Measurements from ENCODE around the gene FLAD1. TPM values are rescaled to one million over a fixed set of nuclear protein-coding genes. Genes with fewer than 3 reads are reported as not detected.

The FLAD1 gene
- total and polyA plus RNA-seq, 2 of the 8 experiments (the other 6 are each of a cell fraction or from before 2014, with no cell fraction given), result 104 to 143 TPM

DNA sequence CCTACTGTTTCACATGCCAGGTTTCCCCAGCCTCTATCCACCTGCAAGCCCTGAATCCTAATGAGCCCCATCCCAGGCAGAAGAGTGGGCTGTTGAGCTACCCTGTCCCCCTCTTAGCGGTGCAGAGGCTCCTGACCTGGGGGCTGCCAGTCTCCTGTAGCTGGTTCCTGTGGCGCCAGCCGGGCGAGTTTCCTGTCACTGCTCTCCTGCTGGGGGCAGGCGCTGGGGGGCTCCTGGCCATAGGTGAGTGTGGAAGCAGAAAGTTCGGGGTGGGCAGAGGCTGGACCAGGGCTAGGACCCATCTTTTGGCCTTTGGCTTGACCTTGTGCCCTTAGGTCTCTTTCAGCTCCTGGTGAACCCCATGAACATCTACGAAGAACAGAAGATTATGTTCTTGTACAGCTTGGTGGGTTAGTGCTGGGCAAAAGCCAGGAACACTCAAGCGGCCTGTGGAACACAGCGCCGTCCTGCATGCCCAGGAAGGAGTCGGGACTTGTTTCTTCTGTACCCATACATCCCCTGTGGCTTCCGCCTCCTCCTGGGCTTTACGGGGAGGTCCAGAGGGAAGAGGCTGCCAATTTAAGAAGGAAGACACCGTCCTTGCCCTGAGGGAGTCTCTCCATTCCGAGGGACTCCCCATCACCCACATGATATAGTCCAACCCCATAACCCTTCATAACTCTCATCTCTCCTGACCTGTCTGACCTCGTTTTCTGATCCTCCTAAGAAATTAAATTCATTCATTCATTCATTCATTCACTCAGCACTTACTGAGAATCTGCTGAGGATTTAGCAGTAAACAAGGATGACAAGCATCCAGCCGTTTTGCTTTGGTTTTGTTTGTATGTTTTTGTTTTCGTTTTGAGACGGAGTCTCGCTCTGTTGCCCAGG, 51.4 kb downstream of the FLAD1 start:
- Histone ChIP-seq H3K4ac (replicated peaks; ENCODE audit: insufficient read length, low read depth, low read length) (no peak overlapping the region), H2BK20ac (ENCODE audit: low read length) (no peak overlapping the region), H3K4me2 (ENCODE audit: insufficient read depth in 1 of 2, low read depth in 2 of 2, low read length in 2 of 2) (no peak overlapping the region), H3K27ac (ENCODE audit: low read depth, low read length) (no peak overlapping the region), H3K9me3 (ENCODE audit: insufficient read depth in 2 of 2, low read depth in 1 of 2, low read length in 1 of 2) (no peaks in the 10 kb centered on the region), H3K36me3 (ENCODE audit: control insufficient read depth in 2 of 4, insufficient read depth in 4 of 4, low read length in 3 of 4) (no peaks in the 10 kb centered on the region), H3K9ac (replicated peaks in 1 of 4; ENCODE audit: extremely low read depth in 1 of 4, low read depth in 3 of 4, low read length in 3 of 4) (no peak overlapping the region), H4K91ac (replicated peaks; ENCODE audit: insufficient read length, low read length) (no peak overlapping the region), H2BK12ac (ENCODE audit: low read depth, low read length) (no peak overlapping the region), H3K23me2 (ENCODE audit: low read depth, low read length) (no peaks in the 10 kb centered on the region), H3K79me2 (ENCODE audit: control insufficient read depth in 1 of 2, insufficient read depth in 2 of 2, low read length in 2 of 2) (no peaks in the 10 kb centered on the region), H3K56ac (replicated peaks; ENCODE audit: insufficient read length, low read depth, low read length) (no peak overlapping the region), H4K5ac (ENCODE audit: insufficient read length, low read depth, low read length) (no peak overlapping the region), H2BK15ac (ENCODE audit: low read length) (no peak overlapping the region), H3K23ac (ENCODE audit: insufficient read length) (no peak overlapping the region), H4K8ac (ENCODE audit: extremely low read depth, insufficient read depth, low read length) (no peak overlapping the region), H3K79me1 (ENCODE audit: low read depth, low read length) (no peaks in the 10 kb centered on the region), H3K27me3 (replicated peaks in 1 of 4; ENCODE audit: control insufficient read depth in 3 of 4, extremely low read depth in 1 of 4, insufficient read depth in 3 of 4, low read length in 3 of 4) (peaks cover 0 to 2% (median 0%) of the 10 kb centered on the region in 4 experiments; a peak in 2 of 7 replicates), H3K4me1 (replicated peaks in 1 of 4; ENCODE audit: control insufficient read depth in 3 of 4, insufficient read depth in 4 of 4, low read length in 3 of 4) (no peaks in the 10 kb centered on the region; a peak in 1 of 7 replicates), H2BK5ac (ENCODE audit: low read depth, low read length) (no peak overlapping the region), H4K20me1 (replicated peaks in 1 of 2; ENCODE audit: control insufficient read depth in 1 of 2, insufficient read depth in 2 of 2, low read length in 2 of 2) (no peaks in the 10 kb centered on the region), H3K18ac (ENCODE audit: extremely low read depth, low read length) (no peak overlapping the region), H3K4me3 (ENCODE audit: extremely low read depth in 1 of 4, insufficient read depth in 2 of 4, low read depth in 3 of 4, low read length in 4 of 4) (no peak overlapping the region), H2AK5ac (ENCODE audit: low read depth, low read length) (no peak overlapping the region), H3K14ac (ENCODE audit: insufficient read length) (no peak overlapping the region), H2BK120ac (replicated peaks; ENCODE audit: low read depth, low read length) (no peak overlapping the region), H2AFZ (ENCODE audit: low read length) (no peak overlapping the region)
- ChIA-PET CTCF (ENCODE audit: partially characterized antibody) (interaction anchor here (0.7 to 9.5 kb wide), 7 partner anchors 10 to 26 kb away, joined by 3 to 76 read pairs (median 11); no protein-coding TSS in a partner anchor), POLR2A (ENCODE audit: partially characterized antibody) (interaction anchor here (8.8 kb wide), 1 partner anchor 14 kb away, joined by 60 read pairs; no protein-coding TSS in a partner anchor)
- FAIRE-seq (no peak), DNase-seq (ENCODE audit: low read depth in 1 of 2, low spot score in 2 of 2) (no peak)
- WGBS, 2 experiments (ENCODE audit: extremely low coverage in 1 of 2, insufficient coverage in 1 of 2, insufficient read length in 1 of 2, insufficient replicate concordance in 2 of 2, low coverage in 1 of 2, low lambda C conversion rate in 2 of 2, missing lambda C conversion rate in 1 of 2), result 85% methylated on average over 20 of the region's 20 CpGs; no CpG with 5 or more reads in 1 of the 2 experiments
- TF ChIP-seq SRF (IDR thresholded peaks at IDR 0.05; ENCODE audit: low read depth, low read length), result no peak
- no peak for TF ChIP-seq POLR2AphosphoS5 (IDR thresholded peaks at IDR 0.05; ENCODE audit: low read depth, low read length)
- no peak for TF ChIP-seq POLR2A (IDR thresholded peaks at IDR 0.05; ENCODE audit: control extremely low read depth in 1 of 2, low read depth in 2 of 2, low read length in 2 of 2)
- no peak for TF ChIP-seq CHD2 (IDR thresholded peaks at IDR 0.05; ENCODE audit: low read length)
- no peak for TF ChIP-seq HDAC6 (IDR thresholded peaks at IDR 0.05; ENCODE audit: low read depth, low read length)
- no peak for TF ChIP-seq GTF2F1 (IDR thresholded peaks at IDR 0.05; ENCODE audit: borderline replicate concordance, low read depth, low read length)
- no peak for TF ChIP-seq TAF7 (optimal IDR thresholded peaks at IDR 0.05; ENCODE audit: borderline replicate concordance, low read depth, low read length)
- TF ChIP-seq TCF12 (IDR thresholded peaks at IDR 0.05; ENCODE audit: low read depth, low read length), result no peak
- TF ChIP-seq NRF1 (IDR thresholded peaks at IDR 0.05; ENCODE audit: low read depth, low read length), result no peak
- no peak for TF ChIP-seq POU5F1 (IDR thresholded peaks at IDR 0.05; ENCODE audit: low read depth, low read length)
- TF ChIP-seq, protein P1, sequence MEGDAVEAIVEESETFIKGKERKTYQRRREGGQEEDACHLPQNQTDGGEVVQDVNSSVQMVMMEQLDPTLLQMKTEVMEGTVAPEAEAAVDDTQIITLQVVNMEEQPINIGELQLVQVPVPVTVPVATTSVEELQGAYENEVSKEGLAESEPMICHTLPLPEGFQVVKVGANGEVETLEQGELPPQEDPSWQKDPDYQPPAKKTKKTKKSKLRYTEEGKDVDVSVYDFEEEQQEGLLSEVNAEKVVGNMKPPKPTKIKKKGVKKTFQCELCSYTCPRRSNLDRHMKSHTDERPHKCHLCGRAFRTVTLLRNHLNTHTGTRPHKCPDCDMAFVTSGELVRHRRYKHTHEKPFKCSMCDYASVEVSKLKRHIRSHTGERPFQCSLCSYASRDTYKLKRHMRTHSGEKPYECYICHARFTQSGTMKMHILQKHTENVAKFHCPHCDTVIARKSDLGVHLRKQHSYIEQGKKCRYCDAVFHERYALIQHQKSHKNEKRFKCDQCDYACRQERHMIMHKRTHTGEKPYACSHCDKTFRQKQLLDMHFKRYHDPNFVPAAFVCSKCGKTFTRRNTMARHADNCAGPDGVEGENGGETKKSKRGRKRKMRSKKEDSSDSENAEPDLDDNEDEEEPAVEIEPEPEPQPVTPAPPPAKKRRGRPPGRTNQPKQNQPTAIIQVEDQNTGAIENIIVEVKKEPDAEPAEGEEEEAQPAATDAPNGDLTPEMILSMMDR (IDR thresholded peaks at IDR 0.05; ENCODE audit: control extremely low read depth in 1 of 3, insufficient read depth in 1 of 3, low read depth in 1 of 3, low read length in 3 of 3), result no peak

All from H1 (cell line).